ENCODE results near the gene PCF11.

DNA sequence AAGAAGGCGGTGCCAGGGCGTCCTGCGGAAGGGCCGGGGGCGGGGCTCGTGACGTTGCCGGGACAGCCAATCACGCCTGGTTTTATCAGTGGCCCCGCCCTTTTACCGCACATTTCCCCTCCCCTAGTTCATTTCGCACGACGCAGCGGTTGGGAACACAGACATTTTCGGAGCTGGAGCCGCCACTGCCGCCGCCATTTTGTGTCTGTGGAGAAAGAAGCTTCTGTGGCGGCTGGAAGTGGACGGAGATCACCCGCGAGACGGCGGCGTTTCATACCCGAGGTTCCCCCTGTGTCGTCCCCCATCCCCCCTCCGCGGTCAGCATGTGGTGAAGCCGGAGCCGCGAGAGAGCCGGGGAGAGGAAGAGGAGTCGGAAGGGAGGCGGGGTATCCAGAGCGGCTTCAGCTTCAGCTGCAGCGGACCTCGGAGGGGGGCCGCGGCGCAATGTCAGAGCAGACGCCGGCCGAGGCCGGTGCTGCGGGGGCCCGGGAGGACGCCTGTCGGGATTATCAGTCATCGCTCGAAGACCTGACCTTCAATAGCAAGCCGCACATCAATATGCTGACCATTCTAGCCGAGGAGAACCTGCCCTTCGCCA lies at the start of gene PCF11:
- TF ChIP-seq, protein P1, sequence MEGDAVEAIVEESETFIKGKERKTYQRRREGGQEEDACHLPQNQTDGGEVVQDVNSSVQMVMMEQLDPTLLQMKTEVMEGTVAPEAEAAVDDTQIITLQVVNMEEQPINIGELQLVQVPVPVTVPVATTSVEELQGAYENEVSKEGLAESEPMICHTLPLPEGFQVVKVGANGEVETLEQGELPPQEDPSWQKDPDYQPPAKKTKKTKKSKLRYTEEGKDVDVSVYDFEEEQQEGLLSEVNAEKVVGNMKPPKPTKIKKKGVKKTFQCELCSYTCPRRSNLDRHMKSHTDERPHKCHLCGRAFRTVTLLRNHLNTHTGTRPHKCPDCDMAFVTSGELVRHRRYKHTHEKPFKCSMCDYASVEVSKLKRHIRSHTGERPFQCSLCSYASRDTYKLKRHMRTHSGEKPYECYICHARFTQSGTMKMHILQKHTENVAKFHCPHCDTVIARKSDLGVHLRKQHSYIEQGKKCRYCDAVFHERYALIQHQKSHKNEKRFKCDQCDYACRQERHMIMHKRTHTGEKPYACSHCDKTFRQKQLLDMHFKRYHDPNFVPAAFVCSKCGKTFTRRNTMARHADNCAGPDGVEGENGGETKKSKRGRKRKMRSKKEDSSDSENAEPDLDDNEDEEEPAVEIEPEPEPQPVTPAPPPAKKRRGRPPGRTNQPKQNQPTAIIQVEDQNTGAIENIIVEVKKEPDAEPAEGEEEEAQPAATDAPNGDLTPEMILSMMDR (IDR thresholded peaks at IDR 0.05): no peak
- no peak for TF ChIP-seq ZFX (IDR thresholded peaks at IDR 0.05; ENCODE audit: borderline replicate concordance)

Measured in 22Rv1 (cell line).